ENCODE results near the gene TMEM187.

- TF ChIP-seq CTCF (IDR thresholded peaks at IDR 0.05; ENCODE audit: borderline replicate concordance, extremely low read depth, low read length, poor library complexity, severe bottlenecking) (no peak), EZH2 (IDR thresholded peaks at IDR 0.05; ENCODE audit: borderline replicate concordance, low read depth, low read length, severe bottlenecking) (no peak)
Observed at GRCh38 chrX:153934148-153934761, 38.3 kb upstream of the TMEM187 start.

All from DND-41 (cell line).